ENCODE measurements around the gene SYT11.
"Not testable (repeated sequence)": the region's sequence is repeated elsewhere in the genome, so short reads cannot be mapped to it uniquely, and the experiment has no call there.

The SYT11 gene

DNA sequence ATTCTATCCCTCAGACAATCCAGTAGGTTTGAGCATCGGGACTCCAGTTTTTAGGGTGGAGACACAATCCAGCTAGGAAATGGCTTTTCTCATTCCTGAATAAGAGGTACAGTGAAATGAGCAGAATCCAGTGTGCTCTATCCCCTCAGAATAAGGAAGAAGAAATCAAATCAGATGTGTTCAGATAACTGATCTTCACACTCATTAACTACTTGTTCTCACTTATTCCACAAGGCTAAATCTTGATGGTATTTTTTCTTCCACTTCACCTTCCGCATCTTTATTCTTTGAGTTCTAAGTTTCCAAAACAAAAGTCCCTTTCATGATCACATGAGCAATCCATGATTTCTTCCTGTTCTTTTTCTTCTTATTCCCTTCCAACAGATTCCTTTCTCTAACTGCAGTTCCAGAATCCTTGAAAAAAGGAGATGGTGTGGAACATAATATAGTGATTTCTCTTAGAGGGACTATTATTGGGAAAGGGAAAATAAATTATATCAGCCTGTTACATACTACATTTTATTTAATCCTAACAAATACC, 1.7 kb downstream of the SYT11 start:
- no peak for DNase-seq

DNA sequence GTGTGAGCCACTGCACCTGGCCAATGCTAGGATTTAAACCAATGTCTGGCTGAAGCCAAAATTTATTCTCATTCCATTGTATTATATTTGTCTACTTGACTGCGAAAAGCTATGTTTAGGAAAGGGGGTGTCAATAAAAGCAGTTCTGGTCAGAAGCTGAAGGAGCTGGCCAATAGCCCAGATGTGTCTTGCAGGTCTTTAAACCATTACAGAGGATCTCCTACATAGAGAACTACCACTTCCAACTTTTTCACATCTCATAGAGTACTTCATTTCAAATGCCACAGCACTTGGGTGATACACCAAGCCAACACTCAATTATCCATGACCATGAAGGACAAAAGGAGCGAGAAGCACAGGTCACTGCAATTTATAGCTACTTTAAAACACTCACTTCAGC, 2.5 kb downstream of the SYT11 start:
- DNase-seq = no peak

DNA sequence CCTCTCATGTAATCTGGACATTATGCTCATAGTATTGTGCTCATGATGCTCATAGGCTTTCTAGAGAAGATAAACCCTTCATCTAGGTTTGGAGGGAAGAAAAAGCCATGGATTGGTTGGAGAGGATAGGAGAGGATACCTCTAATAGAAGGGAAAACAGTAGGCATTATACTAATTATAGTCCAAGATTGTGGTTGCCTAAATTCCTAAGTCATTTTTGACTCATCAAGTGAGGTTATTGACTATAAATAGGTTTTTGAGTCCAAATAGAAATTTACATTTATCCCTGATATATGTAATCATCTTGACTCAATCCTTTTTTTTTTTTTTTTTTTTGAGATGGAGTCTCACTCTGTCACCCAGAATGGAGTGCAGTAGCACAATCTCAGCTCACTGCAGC, 5.0 kb downstream of the SYT11 start:
- DNase-seq = no peak

DNA sequence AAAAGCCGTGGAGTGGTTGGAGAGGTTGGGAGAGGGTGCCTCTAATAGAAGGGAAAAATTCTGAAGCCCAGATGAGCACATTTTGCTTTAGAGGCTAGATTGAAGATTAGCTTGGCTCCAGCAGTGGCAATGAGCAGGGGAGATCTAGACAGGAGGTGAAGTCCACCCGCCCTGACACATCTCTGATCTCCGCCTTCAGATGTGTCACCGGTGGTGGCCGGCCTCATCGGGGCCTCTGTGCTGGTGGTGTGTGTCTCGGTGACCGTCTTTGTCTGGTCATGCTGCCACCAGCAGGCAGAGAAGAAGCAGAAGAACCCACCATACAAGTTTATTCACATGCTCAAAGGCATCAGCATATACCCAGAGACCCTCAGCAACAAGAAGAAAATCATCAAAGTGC, 8.4 kb downstream of the SYT11 start:
- no peak for DNase-seq

DNA sequence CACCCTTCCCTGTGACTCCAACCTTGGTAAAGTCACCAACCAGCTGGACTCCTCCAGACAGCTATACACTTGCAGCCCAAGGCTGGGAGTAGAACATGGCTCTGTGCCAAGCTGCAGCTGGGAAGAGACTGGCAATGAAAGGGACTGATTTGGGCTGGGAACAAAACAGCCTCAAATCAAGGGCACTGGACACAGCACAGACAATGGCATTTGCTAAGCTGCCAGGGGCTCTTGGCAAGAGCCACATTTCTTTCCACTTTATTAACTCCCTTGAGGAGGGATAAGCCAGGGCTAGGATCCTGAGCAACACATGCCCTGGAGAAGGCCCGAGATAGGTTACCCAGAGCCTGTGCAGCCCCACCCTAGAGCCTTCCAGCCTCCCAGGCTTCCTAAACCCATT, 12.0 kb downstream of the SYT11 start:
- no peak for DNase-seq

DNA sequence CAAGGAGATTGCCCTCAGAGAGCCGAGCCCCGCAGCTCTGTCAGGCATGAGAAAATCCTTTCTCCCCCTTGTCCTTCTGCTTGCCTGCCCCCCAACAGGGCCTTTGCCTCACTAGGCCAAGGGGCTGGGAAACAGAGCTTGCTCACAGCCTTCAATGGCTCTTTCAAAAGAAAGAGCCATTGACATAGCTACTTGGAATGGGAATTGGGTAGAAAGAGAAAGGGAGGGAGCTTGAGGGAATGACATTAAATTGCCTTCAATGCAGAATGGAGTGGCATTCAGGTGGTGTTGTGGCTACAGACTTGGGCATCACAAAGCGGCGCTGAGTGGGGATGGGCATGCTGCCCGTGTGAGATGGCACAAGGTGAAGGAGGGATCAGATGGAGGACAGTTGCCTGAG, 13.2 kb downstream of the SYT11 start:
- no peak for DNase-seq

DNA sequence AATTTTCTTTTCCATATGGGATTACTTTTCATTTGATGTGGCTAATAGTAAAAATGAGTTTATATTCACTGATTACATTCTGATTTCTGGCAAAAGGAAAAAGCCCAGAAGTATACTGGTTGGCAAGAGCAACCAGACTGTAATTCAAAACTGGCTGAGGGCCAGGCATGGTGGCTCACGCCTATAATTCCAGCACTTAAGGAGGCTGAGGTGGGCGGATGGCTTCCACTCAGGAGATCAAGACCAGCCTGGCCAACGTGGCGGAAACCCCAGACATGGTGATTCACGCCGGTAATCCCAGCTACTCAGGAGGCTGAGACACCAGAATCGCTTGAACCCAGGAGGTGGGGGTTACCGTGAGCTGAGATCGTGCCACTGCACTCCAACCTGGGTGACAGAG, 14.5 kb downstream of the SYT11 start:
- DNase-seq = no peak

DNA sequence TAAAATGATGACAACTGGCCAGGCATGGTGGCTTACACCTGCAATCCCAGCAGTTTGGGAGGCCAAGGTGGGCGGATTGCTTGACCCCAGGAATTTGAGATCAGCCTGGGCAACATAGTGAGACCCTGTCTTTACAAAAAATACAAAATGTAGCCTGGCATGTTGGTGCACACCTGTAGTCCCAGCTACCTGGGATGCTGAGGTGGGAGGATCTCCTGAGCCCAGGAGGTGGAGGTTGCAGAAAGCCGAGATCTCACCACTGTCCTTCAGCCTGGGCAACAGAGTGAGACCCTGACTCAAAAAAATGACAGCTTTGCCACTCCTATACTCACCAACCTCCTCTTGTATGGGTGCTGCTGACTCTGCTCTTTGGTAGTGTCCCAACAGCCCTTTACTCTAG, 18.6 kb downstream of the SYT11 start:
- no peak for DNase-seq

DNA sequence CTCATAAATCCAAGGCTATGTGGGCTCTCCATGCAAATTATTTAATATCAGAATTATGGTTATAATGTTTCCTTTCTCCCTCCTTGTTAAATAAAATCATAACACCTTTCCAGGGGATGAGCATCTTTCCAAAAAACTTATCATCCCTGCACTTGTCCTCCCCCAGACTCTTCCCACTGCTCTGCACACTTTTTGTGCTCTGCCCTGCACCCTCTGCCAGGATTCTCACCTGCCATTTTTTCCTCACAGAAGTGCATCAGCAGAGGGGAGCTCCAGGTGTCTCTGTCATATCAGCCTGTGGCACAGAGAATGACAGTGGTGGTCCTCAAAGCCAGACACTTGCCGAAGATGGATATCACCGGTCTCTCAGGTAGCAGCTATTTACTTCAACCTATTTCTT, 20.9 kb downstream of the SYT11 start:
- no peak for DNase-seq

DNA sequence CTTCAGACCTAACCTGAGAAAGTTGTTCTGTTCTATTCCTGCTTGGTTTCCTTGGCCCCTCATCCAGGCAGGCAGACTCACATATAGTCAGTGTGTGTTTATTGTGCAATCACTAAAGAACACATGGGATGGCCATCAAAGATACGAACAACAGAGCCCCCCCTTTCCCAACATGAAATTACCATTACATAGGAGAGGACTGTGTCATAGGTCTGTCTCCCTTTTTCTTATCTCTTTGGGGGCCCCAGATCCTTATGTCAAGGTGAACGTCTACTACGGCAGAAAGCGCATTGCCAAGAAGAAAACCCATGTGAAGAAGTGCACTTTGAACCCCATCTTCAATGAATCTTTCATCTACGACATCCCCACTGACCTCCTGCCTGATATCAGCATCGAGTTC, 21.6 kb downstream of the SYT11 start:
- DNase-seq = no peak

DNA sequence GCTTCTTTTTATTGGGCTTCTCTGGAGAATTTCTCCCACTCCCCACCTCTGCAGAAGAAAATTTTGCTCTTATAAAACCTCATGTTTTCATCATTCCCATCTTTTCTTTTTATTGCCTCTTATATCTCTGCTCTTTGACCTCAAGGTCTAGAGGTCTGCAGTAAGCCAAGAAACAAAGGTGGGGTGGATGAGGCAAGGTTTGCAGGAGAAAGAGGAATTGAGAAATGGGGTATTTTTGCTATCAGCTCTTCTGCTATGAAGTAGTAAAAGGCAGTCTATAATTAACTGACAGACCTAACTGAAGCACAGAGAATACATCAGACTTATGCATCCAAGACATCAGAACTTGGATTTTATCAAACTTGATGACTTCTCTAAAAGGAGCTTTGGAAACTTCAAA, 22.9 kb downstream of the SYT11 start:
- no peak for DNase-seq

DNA sequence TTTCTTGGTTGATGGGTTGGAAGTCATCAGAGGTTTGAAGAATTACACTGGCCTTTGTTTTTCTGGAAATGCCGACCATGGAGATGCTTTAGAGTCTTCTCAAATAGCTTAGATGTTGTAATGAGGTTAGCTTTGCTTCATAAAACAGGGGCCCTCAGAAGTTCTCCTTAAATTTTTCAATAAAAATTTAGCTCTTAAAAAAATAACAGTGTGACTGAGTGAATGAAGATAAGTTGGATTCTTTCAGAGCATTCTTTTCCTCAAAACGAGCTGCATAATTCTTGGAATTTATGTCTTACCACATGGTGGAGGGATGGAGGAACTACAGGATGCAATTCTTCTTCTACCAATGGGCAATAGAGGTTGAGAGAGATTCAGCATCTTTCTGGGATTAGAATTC, 23.4 kb downstream of the SYT11 start:
- DNase-seq = no peak

DNA sequence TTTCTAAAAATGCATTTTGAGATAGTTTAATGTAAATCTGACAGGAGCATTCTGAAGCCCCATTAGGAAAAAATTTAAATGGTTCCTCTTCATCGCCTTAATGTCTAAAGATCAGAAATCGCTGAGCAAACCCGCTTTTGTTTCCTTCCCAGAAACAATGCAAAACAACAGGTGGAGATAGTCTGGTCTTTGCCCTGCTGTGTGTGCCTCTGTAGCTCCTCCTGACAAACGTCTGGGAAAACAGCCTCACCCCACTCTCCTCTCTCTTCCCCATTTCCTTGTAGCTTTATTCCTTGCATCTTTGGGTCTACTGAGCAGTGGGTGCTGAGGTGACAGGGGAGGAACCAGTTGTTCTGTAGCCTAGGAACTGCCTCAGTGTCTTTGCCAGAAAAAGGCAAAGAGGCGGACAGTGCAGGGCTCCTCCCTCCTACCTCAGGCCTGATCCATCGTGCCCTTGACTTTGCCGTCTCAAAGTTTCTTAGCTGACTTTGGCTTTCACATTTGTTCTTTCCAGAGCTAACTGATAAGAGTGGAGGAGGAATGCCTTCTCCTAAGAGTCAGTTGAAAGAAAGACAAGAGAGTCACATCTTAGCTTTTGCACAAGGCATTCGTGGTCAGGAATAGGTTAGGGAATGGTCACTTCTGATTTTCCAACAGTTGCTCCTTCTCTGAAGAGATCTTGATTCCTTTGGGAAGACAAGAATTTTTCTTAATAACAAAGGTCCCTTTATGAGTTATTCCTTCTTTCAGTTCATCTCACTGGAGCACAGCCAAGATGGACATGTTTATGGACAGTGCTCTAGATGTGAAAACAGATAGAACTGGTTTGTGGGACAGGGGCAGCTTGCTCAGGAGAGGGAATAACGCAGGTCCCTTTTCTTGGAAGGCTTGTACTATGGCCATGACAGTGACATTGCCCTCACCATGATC, 24.9 kb downstream of the SYT11 start:
- no peak for DNase-seq

DNA sequence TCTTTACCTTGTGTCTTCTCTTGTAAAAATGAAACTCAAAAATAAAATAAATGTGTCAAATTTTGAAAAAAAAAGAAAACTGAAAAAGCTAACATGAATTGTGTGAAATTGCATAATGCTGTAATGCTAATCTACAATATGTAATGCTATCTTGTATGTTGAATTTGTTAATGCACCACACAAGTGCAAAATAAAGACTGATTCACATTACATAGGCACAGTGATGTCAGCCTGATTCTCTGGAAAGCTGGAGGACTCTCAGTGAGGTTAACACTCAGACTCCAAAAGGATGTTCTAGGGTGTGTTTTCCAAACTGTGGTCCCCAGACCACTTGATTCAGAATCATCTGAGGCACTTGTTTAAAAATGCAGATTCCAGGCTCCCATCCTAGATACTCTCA, 25.6 kb downstream of the SYT11 start:
- no peak for DNase-seq

DNA sequence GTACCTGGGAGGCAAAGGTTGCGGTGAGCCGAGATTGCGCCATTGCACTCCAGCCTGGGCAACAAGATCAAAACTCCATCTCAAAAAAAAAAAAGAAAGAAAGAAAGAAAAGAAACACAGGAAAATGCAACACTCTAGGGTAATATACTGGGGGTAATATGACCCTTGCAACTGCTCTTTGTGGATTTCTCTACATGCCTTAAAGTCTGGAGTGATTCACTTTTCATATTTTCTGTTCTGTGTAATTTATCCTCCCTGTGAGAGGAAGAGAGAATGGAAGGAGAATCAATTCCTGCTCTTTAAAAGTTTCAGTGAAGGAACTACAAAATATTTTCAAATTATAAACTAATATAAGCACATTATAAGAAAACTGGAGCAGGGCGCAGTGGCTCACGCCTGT, 29.1 kb downstream of the SYT11 start:
- DNase-seq = no peak

DNA sequence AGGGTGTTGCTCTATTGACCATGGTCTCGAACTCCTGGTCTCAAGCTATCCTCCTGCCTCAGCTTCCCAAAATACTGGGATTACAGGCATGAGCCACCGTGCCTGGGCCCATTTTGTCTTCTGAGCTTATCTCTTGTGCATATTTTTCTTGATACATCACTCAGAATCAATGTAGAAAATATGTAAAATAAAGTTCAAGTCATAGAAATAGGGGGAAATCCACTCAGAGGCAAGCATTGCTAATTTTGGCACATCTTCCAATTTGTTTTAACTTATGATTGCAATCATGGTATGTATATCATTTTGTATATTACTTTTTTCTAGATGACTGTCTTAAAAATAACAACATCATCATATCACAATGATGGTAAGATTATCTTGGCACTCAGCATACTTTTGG, 30.2 kb downstream of the SYT11 start:
- no peak for DNase-seq

DNA sequence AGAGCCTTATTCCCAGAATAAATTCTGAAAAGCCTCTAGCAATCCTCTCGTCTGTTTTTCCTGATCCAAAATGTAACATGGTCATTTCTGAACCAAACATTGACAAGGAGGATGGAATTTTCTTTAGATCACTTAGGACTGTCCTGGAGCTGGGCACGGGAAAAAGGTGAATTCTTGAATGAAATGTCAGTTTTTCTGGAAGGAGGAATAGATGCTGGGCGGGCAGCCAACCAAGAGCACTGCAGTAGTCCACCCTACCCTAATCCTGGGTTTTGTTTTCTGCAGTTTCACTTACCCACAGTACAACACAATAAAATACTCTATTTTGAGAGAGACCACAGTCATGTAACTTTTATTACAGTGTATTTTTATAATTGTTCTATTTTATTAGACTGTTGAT, 30.9 kb downstream of the SYT11 start:
- DNase-seq = no peak

DNA sequence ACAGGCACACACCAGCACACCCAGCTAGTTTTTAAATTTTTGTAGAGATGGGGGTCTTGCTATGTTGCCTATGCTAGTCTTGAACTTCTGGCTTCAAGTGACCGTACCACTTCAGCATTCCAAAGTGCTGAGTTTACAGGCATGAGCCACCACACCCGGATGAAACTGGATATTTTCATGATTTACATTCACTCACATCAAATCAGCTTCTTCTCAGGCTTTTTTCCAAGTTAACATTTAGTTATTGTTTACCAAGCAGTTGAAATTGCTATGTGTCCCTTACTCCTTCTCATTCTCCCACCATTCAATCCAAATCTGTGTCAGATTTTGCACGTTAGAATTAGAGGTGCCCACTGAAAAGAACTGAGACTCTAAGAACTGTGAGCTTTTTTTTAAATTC, 33.4 kb downstream of the SYT11 start:
- DNase-seq = no peak

DNA sequence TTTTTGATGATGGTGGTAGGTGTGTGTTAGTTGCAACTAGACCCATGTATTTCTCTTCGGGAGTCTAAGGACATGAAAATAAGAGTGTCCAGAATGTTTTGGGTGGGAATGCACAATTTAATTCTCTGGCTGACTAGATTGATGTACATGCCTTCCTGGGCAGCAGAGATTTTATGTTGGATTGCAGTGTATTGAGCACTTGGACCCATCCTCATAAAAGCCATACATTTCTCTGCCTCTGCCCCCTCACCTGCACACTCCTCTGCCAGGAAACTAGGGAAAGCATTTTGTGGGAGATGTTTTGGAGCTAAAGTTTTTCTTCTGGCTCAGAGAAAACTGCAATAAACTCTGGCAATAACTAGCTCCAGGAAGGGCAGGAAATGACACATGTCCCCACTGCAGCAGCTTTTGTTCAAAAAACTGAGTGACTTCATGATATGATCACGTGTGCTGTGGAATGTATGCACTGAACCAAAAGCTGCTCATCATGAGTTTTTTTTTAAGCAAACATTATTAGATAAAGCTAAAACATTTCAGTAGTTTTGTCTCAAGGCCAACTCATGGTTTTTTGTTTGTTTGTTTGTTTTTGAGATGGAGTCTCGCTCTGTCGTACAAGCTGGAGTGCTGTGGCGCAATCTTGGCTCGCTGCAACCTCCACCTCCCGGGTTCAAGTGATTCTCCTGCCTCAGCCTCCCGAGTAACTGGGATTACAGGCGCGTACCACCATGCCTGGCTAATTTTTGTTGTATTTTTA, 34.2 kb downstream of the SYT11 start:
- DNase-seq = peak; percentile 30 to 57

DNA sequence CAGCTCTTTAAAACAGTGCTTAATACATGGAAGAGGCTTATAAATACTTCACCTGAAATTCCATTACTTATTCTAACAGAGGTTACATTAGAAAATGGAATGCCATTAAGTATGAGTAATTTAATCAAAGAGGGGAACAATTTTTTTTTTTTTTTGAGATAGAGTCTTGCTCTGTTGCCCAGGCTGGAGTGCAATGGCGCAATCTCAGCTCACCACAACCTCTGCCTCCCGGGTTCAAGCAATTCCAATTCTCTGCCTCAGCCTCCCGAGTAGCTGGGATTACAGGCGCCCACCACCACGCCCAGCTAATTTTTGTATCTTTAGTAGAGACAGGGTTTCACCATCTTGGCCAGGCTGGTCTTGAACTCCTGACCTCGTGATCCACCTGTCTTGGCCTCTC, 36.2 kb downstream of the SYT11 start:
- DNase-seq = not testable (repeated sequence)

DNA sequence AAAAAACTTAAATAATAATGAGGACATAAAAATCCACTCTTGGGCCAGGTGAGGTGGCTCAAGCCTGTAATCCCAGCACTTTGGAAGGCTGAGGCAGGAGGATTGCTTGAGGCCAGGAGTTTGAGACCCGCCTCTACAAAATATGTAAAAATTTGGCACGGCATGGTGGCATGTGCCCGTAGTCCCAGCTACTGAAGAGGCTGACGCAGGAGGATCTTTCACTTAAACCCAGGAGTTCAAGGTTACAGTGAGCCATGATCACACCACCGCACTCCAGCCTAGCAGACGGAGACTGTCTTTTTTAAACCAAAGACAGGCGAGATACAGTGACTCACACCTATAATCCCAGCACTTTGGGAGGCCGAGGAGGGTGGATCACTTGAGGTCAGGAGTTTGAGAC, 37.1 kb downstream of the SYT11 start:
- not testable (repeated sequence) for DNase-seq

DNA sequence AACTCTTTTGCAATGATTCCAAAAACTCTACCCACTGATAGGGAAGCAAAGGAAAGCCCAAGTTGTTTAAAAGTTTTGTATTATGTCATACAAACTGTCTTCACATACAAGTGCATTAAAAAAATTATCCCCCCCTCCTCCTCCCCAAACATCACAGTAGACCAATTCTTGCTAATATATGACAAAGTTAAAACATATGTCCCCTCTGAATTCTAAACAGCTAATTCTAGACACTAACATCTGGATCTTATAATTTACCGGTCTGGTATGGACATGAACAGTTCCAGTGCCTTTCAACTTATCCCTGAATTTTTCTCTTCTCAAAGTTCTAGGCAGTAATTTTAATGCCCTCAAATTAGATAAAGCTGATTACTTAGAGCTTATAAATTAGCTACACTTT, 38.4 kb downstream of the SYT11 start:
- no peak for DNase-seq

DNA sequence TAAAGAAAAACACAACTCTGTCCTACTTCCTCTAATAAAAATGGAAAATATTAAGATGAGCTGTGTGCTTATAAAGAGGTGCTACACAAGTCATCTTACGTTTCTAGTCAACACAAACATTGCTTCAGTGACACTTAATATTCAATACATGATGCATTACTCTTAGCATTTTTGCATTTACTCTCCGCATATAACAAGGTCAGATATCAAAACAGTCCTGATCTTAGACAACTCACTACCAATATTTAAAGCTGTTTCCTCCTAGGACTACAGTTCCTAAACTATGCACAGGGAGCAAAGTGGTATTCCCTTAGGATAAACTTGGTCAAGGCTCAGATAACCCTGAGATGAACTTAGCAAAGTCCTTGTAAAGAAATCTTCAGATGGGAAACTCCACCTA, 39.5 kb downstream of the SYT11 start:
- no peak for DNase-seq

DNA sequence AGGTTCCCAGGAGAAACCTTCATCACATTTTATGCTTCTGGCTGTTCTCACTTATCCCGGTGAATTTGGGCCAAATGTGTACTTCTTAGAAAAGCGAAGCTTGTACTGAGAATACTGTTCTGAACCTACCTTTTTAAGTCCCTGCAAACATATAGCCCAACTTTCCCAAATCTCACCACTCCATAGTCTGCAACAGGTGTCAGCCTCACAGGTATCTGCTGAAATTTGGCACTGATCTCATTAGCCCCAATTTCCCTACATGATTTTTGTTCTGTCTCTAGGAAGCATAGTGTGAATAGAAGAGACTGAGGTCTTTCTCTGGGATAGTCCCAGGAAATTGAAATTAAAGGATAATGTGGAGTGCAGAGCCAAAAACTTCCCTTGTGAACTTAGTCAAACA, 40.3 kb downstream of the SYT11 start:
- no peak for DNase-seq

Data from Kasumi-1 (cell line).